Activated CD4-positive, alpha-beta T cell treated with anti-CD3 and anti-CD28 coated beads, Interleukin-2, Interleukin-4, amounts not matched to agents 100 ng/mL and 50 ng/mL, durations not matched to agents 16 hours and 8 hours (primary cell): ENCODE data around the gene OTULINL.

ENCODE experiments used
- DNase-seq: peaks from one replicate; pipeline ENCODE4 v3.0.0-alpha.2; 2020; ENCODE audit warnings: low spot score

The OTULINL gene

DNA sequence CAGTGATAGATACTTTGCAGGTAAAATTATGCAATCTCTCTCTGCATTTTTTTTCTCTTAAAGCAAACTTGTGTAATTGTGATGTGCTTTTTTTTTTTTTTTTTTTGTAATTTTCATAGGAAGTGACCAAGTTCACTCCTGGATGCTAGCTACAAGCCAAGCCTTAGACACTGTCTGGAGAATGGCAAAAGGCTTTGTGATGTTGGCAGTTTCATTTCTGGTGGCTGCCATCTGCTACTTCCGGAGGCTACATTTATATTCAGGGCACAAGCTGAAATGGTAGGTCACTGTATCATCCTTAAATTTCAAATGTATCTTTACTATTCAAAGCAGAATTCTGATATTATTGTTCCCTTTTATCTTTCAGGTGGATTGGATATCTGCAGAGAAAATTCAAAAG is 19.3 kb downstream of the OTULINL start:
- DNase-seq, result no peak

DNA sequence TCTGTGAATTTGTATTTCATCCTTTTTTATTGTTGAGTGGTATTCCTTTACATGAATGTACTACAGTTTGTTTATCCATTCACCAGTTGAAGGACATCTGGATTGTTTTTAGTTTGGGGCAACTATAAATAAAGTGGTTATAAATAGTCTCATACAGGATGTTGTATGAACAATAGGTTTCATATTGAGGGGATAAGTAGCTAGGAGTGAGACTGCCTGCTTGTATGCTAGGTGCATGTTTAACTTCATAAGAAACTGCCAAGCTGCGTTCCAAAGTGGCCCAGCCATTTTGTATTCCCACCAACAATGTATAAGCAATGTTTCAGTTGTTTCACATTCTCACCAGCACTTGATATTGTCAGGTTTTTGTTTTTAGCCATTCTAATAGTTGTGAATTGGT is 21.5 kb downstream of the OTULINL start:
- no peak for DNase-seq

DNA sequence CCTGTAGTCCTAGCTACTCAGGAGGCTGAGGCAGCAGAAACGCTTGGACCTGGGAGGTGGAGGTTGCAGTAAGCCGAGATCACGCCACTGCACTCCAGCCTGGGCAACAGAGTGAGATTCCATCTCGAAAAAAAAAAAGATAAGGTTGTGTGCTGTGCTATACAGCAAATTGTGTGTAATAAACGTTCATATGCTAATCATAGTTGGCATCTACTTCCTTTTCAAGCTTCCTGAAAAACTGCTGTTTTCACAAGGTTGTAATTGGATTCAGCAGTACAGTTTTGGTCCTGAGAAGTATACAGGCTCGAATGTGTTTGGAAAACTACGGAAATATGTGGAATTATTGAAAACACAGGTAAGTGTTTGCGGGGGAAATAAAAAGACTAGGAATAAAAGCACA is 25.5 kb downstream of the OTULINL start:
- no peak for DNase-seq

DNA sequence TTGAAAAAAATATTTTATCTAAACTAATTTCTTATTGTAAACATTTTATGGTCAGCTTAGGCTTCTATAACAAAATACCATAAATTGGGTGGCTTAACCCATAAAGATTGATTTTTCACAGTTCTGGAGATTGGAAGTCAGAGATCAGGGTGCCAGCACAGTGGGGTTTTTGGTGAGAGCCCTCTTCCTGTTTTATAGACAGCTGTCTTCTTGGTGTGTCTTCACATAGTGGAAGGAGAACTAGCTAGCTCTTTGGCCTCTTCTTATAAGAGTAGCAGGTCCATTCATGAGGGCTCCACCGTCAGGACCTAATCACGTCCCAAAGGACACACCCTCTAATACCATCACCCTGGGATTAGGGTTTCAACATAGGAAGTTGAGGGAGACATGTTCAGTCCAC is 26.6 kb downstream of the OTULINL start:
- no peak for DNase-seq

DNA sequence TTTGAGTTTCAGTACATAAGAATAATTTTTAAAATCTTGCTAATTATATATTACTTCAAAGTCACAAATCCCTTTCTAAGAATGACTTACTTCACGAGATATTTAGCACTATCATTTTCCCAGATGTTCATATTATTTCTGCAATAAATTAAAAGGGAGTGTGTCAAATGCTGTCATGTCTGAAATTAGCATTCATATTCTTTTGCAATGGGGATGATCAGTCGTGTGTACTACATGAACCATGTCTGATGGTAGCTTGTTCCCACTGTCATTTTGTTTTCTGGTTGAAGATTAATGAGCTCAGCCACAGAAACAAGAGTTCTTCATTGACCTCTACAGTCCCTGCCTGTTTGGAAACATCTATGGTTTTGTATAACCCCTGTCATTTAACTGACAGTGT is 30.1 kb downstream of the OTULINL start:
- no peak for DNase-seq

DNA sequence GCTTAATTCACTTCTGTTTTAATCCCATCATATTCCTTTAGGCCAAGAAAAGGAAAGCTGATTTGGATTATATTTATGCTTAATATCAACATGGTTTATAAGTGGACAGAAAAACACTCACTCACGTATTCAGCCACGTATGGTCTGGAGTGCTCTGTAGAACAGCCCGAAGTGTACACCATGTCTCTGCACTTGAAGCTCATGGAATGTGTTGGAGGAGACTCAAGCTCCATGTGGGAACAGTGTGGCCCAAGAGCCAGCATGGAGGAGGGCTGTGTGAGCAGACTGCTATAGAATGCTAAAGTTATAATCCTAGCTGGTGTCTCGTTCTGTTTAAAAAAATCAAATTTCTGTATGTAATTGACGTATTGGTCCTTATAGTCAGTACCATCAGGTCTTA is 32.9 kb downstream of the OTULINL start:
- no peak for DNase-seq

DNA sequence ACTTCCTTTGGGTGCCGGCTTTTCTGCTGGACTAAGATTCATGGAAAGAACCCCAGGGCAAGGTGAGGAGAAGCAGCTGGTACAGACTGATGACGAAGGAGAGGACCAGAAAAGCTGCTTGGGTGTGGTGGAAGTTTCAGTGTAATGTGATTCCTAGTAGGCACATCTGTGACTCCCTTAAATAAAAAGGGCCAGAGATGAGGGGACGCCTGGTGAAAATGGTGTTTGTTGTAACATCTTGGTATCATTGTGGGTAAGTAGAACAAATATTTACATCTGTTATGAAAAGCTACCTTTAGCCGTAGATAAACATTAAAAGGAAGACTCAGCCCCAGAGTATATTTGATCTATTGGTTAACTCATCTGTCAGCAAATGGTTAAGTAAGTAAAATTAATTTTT is 33.8 kb downstream of the OTULINL start:
- DNase-seq, result no peak

DNA sequence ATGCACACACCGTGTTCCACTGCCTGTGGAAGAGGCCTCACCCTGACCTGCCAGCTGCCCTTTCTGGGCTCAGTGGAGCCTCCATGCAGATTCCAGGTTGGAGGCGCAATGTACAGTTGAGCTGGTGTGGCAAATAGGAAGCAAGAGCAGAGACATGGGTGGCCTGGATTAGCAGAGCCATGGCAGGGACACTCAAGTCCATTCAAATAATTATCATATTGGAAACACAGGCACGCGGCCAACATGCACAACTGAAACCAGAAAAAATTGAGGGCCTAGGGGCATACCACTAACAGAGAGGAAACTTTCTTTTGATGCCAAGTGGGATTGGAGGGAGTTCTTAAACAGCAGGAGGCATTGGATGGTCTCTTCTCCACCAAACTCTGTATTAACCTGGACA is 35.8 kb downstream of the OTULINL start:
- DNase-seq, result no peak

DNA sequence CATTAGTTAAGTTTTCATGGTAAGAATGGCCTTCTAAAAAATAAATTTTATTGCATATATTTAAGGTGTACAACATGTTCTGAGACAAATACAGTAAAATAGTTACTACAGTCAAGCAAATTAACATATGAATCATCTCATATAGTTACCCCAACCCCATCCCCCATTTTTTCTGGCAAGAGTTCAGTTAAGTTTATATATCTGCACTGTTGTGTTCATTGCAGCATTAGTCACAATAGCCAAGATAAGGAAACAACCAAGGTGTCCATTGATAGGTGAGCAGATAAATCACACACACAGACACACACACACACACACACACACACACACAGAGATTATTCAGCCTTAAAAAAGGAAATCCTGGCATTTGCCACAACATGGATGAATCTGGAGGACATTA is 45.7 kb downstream of the OTULINL start:
- DNase-seq, result no peak

DNA sequence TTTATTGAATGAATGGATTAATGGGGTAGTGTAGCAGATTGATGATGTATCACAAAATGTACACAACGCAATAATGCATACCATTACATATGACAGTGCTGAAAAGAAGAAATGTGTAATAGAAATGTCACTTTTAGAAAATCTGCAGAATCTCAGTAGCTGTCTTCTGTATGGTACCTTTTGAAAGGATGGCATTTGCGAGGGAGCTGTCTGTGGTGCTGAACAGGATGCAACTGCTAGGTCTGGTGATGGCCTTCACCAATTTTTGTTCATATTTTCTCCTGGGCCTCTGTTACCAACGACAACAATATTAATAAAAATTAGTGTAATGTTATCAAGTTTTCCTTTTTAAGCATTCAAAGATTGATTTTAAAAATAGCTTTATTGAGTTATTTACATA is 46.8 kb downstream of the OTULINL start:
- DNase-seq, result peak; percentile 33

DNA sequence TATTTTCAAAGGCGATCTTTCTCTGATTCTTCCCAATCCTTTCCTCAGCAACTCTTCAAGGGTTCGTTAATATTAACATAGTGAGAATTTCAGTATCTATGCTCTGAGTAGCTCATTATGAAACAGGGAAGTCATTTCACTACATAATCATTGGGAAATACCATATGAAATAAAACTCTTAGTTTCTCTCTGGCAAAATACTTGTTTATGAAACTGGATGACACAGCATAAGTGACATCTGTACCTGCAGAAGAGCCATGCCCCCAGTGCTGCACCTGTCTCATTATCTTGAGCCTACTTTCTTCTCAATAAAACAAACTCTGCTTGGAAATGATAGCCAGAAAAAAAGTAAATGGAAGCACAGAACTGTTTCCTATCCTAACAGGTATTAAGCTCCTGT is 49.1 kb downstream of the OTULINL start:
- no peak for DNase-seq

DNA sequence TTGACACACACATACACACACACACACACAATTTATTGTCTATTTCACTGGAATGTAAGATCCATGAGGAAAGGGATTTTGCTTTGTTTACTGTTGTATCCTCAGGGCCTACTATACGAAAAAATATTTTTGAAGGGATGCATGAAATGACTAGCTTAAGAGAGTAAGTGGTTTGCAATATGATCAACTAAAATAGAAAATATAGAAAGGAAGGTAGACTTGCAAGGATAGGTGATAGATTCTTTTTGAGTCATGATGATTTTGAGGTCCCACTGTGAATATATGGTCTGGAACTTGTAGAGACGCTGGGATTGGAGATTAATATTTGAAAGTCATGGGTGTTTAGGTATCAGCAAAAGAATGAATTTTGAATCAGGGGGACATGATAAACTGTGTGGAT is 54.1 kb downstream of the OTULINL start:
- peak; percentile 14 for DNase-seq

DNA sequence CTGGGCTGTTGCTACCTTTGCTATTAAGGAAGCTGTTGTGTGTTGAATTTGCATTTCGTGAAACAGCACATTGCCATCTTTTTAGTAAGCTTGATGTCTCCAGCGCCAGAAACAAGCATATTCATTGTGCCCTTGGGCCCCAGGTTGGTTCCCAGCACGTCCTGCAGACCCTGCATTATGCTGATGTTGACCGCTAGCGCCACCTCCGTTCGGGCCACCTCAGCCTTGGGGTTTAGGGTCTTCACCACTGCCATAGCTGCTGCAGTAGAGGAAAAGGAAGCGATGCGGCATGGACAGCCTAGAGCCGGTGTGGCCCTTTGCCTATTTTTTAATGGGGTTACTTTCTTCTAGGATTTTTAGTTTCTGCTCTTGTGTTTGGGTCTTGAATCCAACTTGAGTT is 59.2 kb downstream of the OTULINL start:
- DNase-seq, result no peak

DNA sequence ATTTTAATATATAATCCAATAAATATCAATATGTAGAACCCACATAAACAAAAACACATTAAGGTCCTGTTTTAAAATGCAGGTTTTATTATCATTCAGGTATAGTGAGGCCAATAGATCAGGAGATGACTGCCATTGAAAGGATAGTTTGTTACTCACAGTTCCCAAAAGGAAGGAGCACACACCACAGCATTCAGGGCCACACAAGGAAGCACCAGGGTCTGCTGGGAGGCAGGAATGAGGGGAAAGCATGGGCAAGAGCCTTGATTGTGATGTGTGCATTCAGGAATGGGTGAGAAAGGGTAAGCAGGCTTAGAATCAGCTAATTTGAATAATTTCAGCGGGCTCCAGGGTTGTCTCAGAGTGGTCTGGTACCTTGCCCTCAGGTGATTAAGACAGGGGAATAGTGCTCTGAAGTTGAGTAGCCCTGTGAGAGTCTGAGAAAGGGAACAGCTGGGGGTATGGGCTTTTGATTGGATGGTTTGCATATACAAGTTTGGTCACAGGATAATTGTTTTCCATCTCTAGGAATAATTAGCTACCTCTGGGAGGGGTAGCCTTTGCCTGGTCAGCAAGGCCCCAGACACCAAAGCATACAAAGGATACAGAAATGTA is 63.1 kb downstream of the OTULINL start:
- DNase-seq, result no peak

DNA sequence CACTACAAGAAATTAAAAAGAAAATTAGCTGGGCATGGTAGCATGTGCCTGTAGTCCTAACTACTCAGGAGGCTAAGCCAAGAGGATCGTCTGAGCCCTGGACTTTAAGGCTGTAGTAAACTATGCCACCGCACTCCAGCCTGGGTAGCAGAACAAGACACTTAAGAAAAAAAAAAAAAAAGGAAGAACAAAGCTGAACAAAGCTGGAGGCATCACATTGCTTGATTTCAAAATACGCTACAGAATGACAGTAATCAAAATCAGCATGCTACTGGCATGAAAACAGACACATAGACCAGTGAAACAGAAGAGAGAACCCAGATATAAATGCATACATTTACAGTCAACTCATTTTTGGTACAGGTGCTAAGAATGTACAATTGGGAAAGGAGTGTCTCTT is 68.5 kb downstream of the OTULINL start:
- no peak for DNase-seq

DNA sequence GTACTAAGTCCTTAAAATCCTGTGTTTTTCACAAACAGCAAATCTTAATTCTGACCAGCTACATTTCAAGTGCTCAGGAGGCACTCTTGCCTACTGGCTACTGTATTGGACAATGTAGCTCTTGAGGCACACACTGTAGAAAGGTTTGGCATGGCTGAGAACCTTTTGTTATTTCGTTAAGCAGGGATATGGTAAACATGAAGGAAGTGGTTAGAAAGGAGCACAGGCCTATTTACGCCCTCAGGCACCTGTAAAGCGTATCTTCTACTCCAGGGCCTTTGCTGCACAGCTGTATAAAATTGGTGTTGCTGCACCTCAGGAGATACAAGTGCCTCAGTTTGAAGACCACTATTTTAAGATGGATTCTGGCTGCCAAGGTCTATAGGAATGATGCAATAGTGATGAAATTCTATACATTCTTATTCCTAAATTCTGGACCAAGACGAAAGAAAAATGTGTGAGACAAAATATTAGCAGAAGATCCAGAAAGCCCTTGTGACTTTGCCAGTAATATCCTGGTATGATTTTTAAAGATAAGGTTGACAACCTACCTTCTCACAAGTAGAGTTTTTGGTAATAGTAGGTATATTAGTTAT is 73.7 kb downstream of the OTULINL start:
- DNase-seq, result no peak

DNA sequence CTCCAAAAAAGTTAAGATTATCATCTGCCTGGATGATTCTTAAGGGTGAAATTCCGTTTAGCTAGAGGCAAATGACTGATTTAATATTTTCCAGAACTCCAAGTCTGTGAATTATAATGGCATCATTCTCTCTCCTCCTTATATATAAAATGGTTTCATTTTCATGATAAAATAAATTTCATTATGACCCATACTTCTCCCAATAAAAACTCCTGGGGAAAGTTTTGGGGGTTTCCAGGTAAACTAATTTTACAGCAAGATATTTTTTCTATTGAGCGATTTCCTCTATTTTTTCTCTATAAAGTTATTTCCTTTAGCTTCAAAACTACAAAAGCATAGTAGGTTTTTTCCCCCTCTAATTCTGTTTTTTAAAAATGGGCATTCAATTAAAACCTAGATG is 75.3 kb downstream of the OTULINL start:
- no peak for DNase-seq

DNA sequence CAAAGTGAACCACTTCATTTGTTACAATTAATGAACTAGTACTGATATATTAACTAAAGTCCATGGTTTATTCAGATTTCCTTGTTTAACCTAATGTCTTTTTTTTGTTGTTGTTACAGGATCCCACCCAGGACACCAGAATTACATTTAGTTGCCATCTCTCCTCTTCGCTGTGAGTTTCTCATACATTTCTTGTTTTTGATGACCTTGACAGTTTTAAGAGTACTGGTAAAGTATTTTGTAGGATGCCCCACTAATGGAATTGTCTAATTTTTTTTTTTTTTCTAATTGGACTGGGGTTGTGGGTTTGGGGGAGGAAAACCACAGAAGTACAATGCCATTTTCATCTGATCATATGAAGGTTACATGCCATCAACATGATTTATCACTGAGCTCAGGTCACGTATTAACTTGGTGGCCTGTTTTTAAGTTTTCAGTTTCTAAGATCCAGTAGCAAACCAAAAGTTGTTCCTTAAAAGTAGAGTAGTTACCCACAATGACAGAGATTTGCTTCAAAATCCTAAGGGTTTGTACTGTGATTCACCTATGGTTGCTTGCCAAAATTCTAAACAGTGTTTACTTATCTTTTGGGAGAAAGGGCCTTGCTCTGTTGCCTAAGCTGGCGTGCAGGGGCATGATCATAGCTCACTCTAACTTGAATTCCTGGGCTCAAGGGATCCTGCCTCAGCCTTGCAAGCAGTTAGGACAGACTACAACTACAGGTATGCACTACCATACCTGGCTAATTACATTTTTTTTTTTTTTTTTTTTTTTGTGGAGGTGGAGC is 78.4 kb downstream of the OTULINL start:
- DNase-seq, result no peak

DNA sequence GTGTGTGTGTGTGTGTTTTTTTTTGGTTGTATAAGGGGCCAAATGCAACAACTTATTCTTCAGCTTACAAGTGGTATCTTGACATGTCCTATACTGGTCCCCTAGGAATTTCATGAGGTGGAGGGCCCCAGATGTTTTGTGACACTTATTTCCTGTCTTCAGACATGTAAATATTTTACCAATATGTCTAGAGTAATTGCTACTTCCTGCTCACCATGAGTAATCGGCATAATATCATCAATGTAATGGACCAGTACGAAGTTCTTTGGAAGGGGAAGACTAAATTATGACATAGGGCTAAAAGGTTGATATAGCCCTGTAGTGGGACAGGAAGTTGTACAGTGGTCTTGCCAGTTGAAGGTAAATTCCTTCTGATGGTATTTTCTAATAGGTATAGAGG is 79.2 kb downstream of the OTULINL start:
- DNase-seq, result no peak
